ENCODE measurements around the gene LRRIQ4.

LRRIQ4 gene

GRCh38 chr3:169787120-169787519 lies 25.6 kb upstream of the LRRIQ4 start:
- no peaks in the 10 kb centered on the region for H3K27me3 ChIP-seq (replicated peaks in 2 of 5; ENCODE audit: control insufficient read depth in 4 of 5, insufficient read depth in 5 of 5, low read length in 4 of 5)
- no peaks in the 10 kb centered on the region for H3K4me1 ChIP-seq (ENCODE audit: control extremely low read depth in 1 of 4, control insufficient read depth in 4 of 4, insufficient read depth in 4 of 4, low read length in 3 of 4)
- CTCF ChIA-PET = no interaction called here
- peaks cover 19 to 43% (median 30%) of the 10 kb centered on the region in 4 experiments for H3K36me3 ChIP-seq (ENCODE audit: control insufficient read depth in 4 of 4, insufficient read depth in 4 of 4, low read length in 3 of 4)
- no peak overlapping the region for H3K4me3 ChIP-seq (ENCODE audit: control insufficient read depth in 1 of 7, extremely low read depth in 1 of 7, insufficient read depth in 4 of 7, low read depth in 2 of 7, low read length in 6 of 7)
- DNase-seq = no peak
- H3K9me3 ChIP-seq (ENCODE audit: control extremely low read depth in 1 of 5, control insufficient read depth in 4 of 5, insufficient read depth in 2 of 5, low read depth in 1 of 5, low read length in 4 of 5) = no peaks in the 10 kb centered on the region
- POLR2A ChIA-PET = no interaction called here
- H3K27ac ChIP-seq (ENCODE audit: insufficient read depth in 1 of 2, low read depth in 1 of 2, low read length in 2 of 2, poor library complexity in 1 of 2, severe bottlenecking in 2 of 2) = no peak overlapping the region
- no CpG with 5 or more reads among the region's 4 CpGs for WGBS (ENCODE audit: insufficient coverage)

GRCh38 chr3:169787791-169788190 lies 24.9 kb upstream of the LRRIQ4 start:
- CTCF ChIA-PET = no interaction called here
- H3K4me1 ChIP-seq (ENCODE audit: control extremely low read depth in 1 of 4, control insufficient read depth in 4 of 4, insufficient read depth in 4 of 4, low read length in 3 of 4) = no peaks in the 10 kb centered on the region
- no peaks in the 10 kb centered on the region for H3K27me3 ChIP-seq (replicated peaks in 2 of 5; ENCODE audit: control insufficient read depth in 4 of 5, insufficient read depth in 5 of 5, low read length in 4 of 5)
- H3K36me3 ChIP-seq (ENCODE audit: control insufficient read depth in 4 of 4, insufficient read depth in 4 of 4, low read length in 3 of 4) = peaks cover 16 to 44% (median 30%) of the 10 kb centered on the region in 4 experiments
- WGBS (ENCODE audit: insufficient coverage) = no CpG with 5 or more reads among the region's 1 CpG
- H3K4me3 ChIP-seq (ENCODE audit: control insufficient read depth in 1 of 7, extremely low read depth in 1 of 7, insufficient read depth in 4 of 7, low read depth in 2 of 7, low read length in 6 of 7) = no peak overlapping the region
- POLR2A ChIA-PET = no interaction called here
- peak in 2 of 3 donors; percentile 11 to 27 for DNase-seq
- H3K27ac ChIP-seq (ENCODE audit: insufficient read depth in 1 of 2, low read depth in 1 of 2, low read length in 2 of 2, poor library complexity in 1 of 2, severe bottlenecking in 2 of 2) = no peak overlapping the region
- no peaks in the 10 kb centered on the region for H3K9me3 ChIP-seq (ENCODE audit: control extremely low read depth in 1 of 5, control insufficient read depth in 4 of 5, insufficient read depth in 2 of 5, low read depth in 1 of 5, low read length in 4 of 5)

- no peaks in the 10 kb centered on the region for H3K9me3 ChIP-seq (ENCODE audit: control extremely low read depth in 1 of 5, control insufficient read depth in 4 of 5, insufficient read depth in 2 of 5, low read depth in 1 of 5, low read length in 4 of 5)
- no peak overlapping the region for H3K27ac ChIP-seq (ENCODE audit: insufficient read depth in 1 of 2, low read depth in 1 of 2, low read length in 2 of 2, poor library complexity in 1 of 2, severe bottlenecking in 2 of 2)
- CTCF ChIA-PET = interaction anchor here (1.5 kb wide), 1 partner anchor 13 kb away, joined by 4 read pairs; no protein-coding TSS in a partner anchor
- DNase-seq = no peak
- no peaks in the 10 kb centered on the region for H3K4me1 ChIP-seq (ENCODE audit: control extremely low read depth in 1 of 4, control insufficient read depth in 4 of 4, insufficient read depth in 4 of 4, low read length in 3 of 4)
- H3K36me3 ChIP-seq (ENCODE audit: control insufficient read depth in 4 of 4, insufficient read depth in 4 of 4, low read length in 3 of 4) = peaks cover 14 to 37% (median 24%) of the 10 kb centered on the region in 4 experiments
- POLR2A ChIA-PET = no interaction called here
- H3K4me3 ChIP-seq (ENCODE audit: control insufficient read depth in 1 of 7, extremely low read depth in 1 of 7, insufficient read depth in 4 of 7, low read depth in 2 of 7, low read length in 6 of 7) = no peak overlapping the region
- no peaks in the 10 kb centered on the region for H3K27me3 ChIP-seq (replicated peaks in 2 of 5; ENCODE audit: control insufficient read depth in 4 of 5, insufficient read depth in 5 of 5, low read length in 4 of 5)
These were observed 22.5 kb upstream of the LRRIQ4 start for GRCh38 chr3:169790219-169790618.

- ChIA-PET POLR2A (no interaction called here), CTCF (no interaction called here)
These were observed 21.8 kb upstream of the LRRIQ4 start for GRCh38 chr3:169790687-169791429.

GRCh38 chr3:169792359-169792758 lies 20.3 kb upstream of the LRRIQ4 start:
- Histone ChIP-seq H3K4me1 (ENCODE audit: control extremely low read depth in 1 of 4, control insufficient read depth in 4 of 4, insufficient read depth in 4 of 4, low read length in 3 of 4) (no peaks in the 10 kb centered on the region), H3K36me3 (ENCODE audit: control insufficient read depth in 4 of 4, insufficient read depth in 4 of 4, low read length in 3 of 4) (peaks cover 6 to 17% (median 11%) of the 10 kb centered on the region in 4 experiments), H3K4me3 (ENCODE audit: control insufficient read depth in 1 of 7, extremely low read depth in 1 of 7, insufficient read depth in 4 of 7, low read depth in 2 of 7, low read length in 6 of 7) (no peak overlapping the region), H3K27me3 (replicated peaks in 2 of 5; ENCODE audit: control insufficient read depth in 4 of 5, insufficient read depth in 5 of 5, low read length in 4 of 5) (no peaks in the 10 kb centered on the region), H3K9me3 (ENCODE audit: control extremely low read depth in 1 of 5, control insufficient read depth in 4 of 5, insufficient read depth in 2 of 5, low read depth in 1 of 5, low read length in 4 of 5) (no peaks in the 10 kb centered on the region), H3K27ac (ENCODE audit: insufficient read depth in 1 of 2, low read depth in 1 of 2, low read length in 2 of 2, poor library complexity in 1 of 2, severe bottlenecking in 2 of 2) (no peak overlapping the region)
- no peak for DNase-seq
- CTCF ChIA-PET = no interaction called here
- WGBS (ENCODE audit: insufficient coverage) = 91% methylated on average over 1 of the region's 1 CpG
- POLR2A ChIA-PET = no interaction called here

More at GRCh38 chr3:169790687-169791429, 21.8 kb upstream of the LRRIQ4 start:
- Histone ChIP-seq H3K9me3 (ENCODE audit: control extremely low read depth in 1 of 5, control insufficient read depth in 4 of 5, insufficient read depth in 2 of 5, low read depth in 1 of 5, low read length in 4 of 5) (no peaks in the 10 kb centered on the region), H3K36me3 (ENCODE audit: control insufficient read depth in 4 of 4, insufficient read depth in 4 of 4, low read length in 3 of 4) (peaks cover 11 to 31% (median 20%) of the 10 kb centered on the region in 4 experiments), H3K27me3 (replicated peaks in 2 of 5; ENCODE audit: control insufficient read depth in 4 of 5, insufficient read depth in 5 of 5, low read length in 4 of 5) (no peaks in the 10 kb centered on the region), H3K4me1 (ENCODE audit: control extremely low read depth in 1 of 4, control insufficient read depth in 4 of 4, insufficient read depth in 4 of 4, low read length in 3 of 4) (no peaks in the 10 kb centered on the region), H3K27ac (ENCODE audit: insufficient read depth in 1 of 2, low read depth in 1 of 2, low read length in 2 of 2, poor library complexity in 1 of 2, severe bottlenecking in 2 of 2) (no peak overlapping the region), H3K4me3 (ENCODE audit: control insufficient read depth in 1 of 7, extremely low read depth in 1 of 7, insufficient read depth in 4 of 7, low read depth in 2 of 7, low read length in 6 of 7) (no peak overlapping the region)
- DNase-seq = no peak
- WGBS (ENCODE audit: insufficient coverage) = no CpG with 5 or more reads among the region's 4 CpGs

GRCh38 chr3:169804681-169805080 lies 8.0 kb upstream of the LRRIQ4 start:
- no peak for DNase-seq
- Histone ChIP-seq H3K4me1 (ENCODE audit: control extremely low read depth in 1 of 4, control insufficient read depth in 4 of 4, insufficient read depth in 4 of 4, low read length in 3 of 4) (peaks cover 3 to 9% (median 5%) of the 10 kb centered on the region in 4 experiments), H3K9me3 (ENCODE audit: control extremely low read depth in 1 of 5, control insufficient read depth in 4 of 5, insufficient read depth in 2 of 5, low read depth in 1 of 5, low read length in 4 of 5) (no peaks in the 10 kb centered on the region), H3K27ac (ENCODE audit: insufficient read depth in 1 of 2, low read depth in 1 of 2, low read length in 2 of 2, poor library complexity in 1 of 2, severe bottlenecking in 2 of 2) (no peak overlapping the region), H3K4me3 (ENCODE audit: control insufficient read depth in 1 of 7, extremely low read depth in 1 of 7, insufficient read depth in 4 of 7, low read depth in 2 of 7, low read length in 6 of 7) (no peak overlapping the region), H3K27me3 (replicated peaks in 2 of 5; ENCODE audit: control insufficient read depth in 4 of 5, insufficient read depth in 5 of 5, low read length in 4 of 5) (no peaks in the 10 kb centered on the region), H3K36me3 (ENCODE audit: control insufficient read depth in 4 of 4, insufficient read depth in 4 of 4, low read length in 3 of 4) (peaks cover 4 to 26% (median 14%) of the 10 kb centered on the region in 4 experiments)
- no CpG with 5 or more reads among the region's 3 CpGs for WGBS (ENCODE audit: insufficient coverage)
- ChIA-PET CTCF (no interaction called here), POLR2A (no interaction called here)

- Histone ChIP-seq H3K4me3 (ENCODE audit: control insufficient read depth in 1 of 7, extremely low read depth in 1 of 7, insufficient read depth in 4 of 7, low read depth in 2 of 7, low read length in 6 of 7) (no peak overlapping the region), H3K27me3 (replicated peaks in 2 of 5; ENCODE audit: control insufficient read depth in 4 of 5, insufficient read depth in 5 of 5, low read length in 4 of 5) (no peaks in the 10 kb centered on the region), H3K9me3 (ENCODE audit: control extremely low read depth in 1 of 5, control insufficient read depth in 4 of 5, insufficient read depth in 2 of 5, low read depth in 1 of 5, low read length in 4 of 5) (no peaks in the 10 kb centered on the region), H3K4me1 (ENCODE audit: control extremely low read depth in 1 of 4, control insufficient read depth in 4 of 4, insufficient read depth in 4 of 4, low read length in 3 of 4) (peaks cover 8 to 35% (median 32%) of the 10 kb centered on the region in 4 experiments), H3K27ac (ENCODE audit: insufficient read depth in 1 of 2, low read depth in 1 of 2, low read length in 2 of 2, poor library complexity in 1 of 2, severe bottlenecking in 2 of 2) (no peak overlapping the region), H3K36me3 (ENCODE audit: control insufficient read depth in 4 of 4, insufficient read depth in 4 of 4, low read length in 3 of 4) (peaks cover 0 to 9% (median 2%) of the 10 kb centered on the region in 4 experiments)
- 44% methylated on average over 1 of the region's 2 CpGs for WGBS (ENCODE audit: insufficient coverage)
- POLR2A ChIA-PET = interaction anchor here (0.5 kb wide), 1 partner anchor 143 kb away, joined by 3 read pairs; no protein-coding TSS in a partner anchor
- CTCF ChIA-PET = interaction anchor here (0.7 to 1.6 kb wide), 3 partner anchors 10 to 102 kb away, joined by 3 to 5 read pairs (median 3); partner anchors contain the start of gene SAMD7
- peak in 1 of 3 donors; percentile 7 for DNase-seq
These were observed 3.4 kb upstream of the LRRIQ4 start for GRCh38 chr3:169809230-169809795.
